GM21515 (cell line): ENCODE results near the gene HS3ST3B1.

Experiments used
- ATAC-seq: cut with Tn5 transposase; IDR thresholded peaks from one replicate; pipeline ENCODE4 v1.9.1; 2021; ENCODE audit not compliant: unreplicated experiment

HS3ST3B1 gene

GRCh38 chr17:14302431-14303099 lies 1.7 kb downstream of the HS3ST3B1 start:
- peak; percentile 50 for ATAC-seq

DNA sequence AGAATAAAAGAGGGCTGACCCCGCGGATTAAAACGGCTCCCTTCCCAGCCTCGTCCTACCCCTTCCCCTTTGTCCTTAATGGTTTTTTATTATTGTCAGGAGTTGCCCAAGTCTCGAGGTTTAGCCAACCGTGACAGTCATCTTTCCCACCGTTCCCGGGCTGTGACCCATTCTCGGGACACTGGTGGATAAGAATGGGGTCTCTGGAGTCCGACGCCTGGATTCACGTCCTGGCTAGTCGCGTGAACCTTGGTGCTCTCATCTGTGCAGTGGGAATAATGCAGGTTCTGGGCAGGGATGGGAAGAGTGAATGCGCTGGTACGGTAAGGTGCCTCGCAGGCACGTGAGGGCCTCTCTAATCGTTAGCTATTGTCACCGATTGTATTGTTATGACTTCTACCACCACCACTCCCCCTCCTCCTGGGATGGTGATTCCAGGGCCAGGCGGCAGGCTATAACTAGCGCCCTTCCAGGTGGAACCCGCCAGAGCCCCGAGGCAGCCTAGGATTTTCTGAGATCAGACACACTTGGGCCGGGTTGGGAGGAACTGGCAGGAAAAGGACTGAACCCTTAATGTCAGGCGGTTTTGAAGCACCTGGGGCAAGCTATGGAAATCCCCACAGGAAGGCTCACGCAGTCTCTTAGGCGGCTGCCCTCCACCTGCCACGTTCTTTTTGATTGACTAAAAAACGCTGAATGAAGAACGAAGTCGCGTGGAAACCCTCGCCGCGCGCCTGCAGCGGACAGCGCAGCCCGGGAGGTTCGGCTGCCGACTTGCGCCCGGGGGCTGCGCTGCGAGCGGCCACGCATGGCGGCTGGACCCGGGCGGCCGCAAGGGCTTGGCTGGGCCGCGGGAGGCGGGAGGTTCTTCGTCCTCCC lies 2.7 kb downstream of the HS3ST3B1 start:
- ATAC-seq, result no peak

GRCh38 chr17:14304222-14304772 lies 3.4 kb downstream of the HS3ST3B1 start:
- no peak for ATAC-seq

GRCh38 chr17:14304773-14305517 lies 4.1 kb downstream of the HS3ST3B1 start:
- no peak for ATAC-seq

DNA sequence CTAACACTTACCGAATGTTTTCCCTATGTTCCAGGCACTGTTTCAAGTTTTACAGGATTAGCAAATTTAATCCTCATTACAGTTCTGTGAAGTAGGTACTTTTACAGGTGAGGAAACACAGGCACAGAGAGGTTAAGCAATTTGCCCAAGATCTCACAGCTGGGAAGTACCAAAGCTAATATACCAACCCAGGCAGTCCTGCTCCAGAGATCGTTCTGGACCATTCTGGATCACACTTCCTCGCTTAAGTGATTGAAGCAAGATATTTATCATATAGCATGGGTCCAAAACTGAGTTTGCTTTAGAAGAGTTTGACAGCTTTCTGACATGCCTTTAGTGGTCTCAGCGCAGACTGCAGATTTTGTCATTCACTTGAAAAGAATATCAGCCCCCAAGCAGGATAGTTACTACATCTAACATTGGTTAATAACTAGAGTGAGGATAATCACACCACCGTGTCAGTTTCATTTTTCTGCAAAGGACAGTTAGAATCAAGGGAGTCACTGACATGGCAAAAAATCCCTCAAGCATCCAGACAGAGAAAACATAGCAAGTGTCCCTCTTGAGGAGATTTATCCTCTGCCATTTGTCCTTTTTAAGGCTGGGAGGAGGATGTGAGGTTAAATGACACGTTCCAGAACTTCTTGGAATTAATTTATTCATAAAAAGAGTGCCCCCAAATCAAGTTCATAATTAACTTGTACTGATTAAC lies 5.1 kb downstream of the HS3ST3B1 start:
- ATAC-seq, result no peak

- ATAC-seq, result no peak
These were observed 5.7 kb downstream of the HS3ST3B1 start for GRCh38 chr17:14306596-14306995.

DNA sequence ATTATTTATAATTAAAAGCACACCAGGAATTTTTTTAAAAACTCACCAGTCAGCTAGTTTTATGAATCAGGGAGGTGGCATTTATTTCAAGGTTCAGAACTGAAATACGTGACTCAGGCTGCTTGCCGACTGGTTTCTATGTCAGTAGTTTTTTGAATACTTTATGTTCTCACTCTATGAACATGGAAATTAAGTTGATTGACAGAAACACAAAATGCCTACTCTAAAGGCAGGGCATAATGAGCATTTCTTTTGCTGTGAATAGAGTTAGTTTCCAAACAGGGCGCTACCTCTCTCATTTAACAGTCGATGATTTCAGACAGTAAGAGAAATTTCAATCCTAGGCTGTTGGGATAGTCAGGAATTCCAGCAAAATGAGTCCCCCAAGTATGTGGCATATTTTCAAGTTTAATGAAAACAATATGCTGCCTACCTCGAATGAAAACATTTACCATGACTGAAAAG lies 6.7 kb downstream of the HS3ST3B1 start:
- no peak for ATAC-seq

DNA sequence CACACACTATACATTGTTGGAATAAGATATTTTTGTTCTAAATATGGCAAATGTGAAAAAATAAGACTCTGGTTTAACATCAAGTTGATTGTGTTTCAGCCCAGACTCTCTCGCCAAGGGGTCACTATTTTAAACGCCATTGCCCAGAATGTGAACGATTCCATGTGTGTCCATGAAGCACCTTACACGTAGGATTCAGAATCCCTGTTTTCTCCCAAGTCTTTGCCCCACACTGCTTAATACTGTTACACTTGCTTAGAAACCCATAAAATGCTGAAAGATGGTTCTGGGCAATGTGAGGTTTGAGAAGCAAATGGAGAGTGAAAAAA lies 7.7 kb downstream of the HS3ST3B1 start:
- no peak for ATAC-seq

GRCh38 chr17:14308965-14309879 lies 8.3 kb downstream of the HS3ST3B1 start:
- ATAC-seq, result peak; percentile 96

DNA sequence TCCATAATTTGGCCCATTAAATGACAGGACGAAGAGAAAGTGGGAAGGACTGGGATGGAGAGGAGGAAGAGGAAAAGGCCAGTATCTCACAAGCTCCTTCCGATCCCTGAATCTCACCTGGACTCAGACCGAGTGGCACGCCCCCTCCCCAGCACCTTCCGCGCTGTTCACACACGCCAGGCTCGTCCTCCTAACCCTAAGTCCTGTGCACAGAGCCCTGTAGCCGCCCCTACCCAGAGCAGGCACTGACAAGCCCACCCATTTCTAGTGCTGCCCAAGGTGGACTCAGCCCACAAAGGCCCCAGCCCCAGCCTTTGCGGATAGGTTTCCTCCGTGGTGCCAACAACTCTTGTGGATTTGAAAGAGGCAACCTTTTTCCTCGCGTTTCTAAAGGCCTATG lies 9.2 kb downstream of the HS3ST3B1 start:
- ATAC-seq, result no peak

DNA sequence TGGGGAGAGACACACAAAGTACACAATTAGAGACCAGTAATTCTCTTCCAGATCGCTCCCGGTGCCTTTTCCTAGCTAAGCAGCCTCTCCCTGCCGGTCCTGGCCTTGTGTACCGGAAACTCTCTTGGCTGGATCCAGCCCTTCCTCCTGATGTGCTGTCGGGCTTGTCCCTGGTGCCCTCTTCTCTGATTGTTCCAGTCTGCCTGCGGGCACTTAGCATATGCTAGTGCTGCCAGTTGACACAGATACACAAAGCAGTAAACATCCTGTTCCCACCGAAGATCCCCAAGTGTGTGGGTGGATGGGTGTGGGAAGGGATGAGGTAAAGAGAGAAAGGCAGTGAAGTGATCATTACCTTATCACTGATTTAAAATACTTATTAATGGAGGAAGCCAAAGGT lies 9.7 kb downstream of the HS3ST3B1 start:
- no peak for ATAC-seq

GRCh38 chr17:14311186-14311705 lies 10.4 kb downstream of the HS3ST3B1 start:
- no peak for ATAC-seq

DNA sequence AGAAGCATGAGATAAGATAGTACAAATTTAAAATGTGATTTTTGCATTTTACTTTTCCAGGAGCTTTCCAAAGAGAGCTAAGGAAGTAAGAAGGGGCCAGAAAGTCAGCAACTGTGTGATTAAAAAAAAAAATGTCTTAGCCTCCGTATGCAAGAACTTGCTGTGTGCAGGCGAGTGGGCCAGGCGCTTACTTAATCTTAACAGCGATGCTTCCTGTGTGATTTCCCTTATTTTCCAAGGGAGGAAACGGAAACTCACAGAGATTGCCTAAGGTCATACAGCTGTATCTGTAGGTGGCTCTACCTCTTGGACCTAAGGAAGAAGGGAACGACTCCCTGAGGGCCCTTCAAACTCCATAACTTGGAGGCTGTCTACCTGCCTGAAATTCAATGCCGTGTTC lies 11.1 kb downstream of the HS3ST3B1 start:
- no peak for ATAC-seq

- ATAC-seq, result no peak
These were observed 11.6 kb downstream of the HS3ST3B1 start for GRCh38 chr17:14312522-14312921.

DNA sequence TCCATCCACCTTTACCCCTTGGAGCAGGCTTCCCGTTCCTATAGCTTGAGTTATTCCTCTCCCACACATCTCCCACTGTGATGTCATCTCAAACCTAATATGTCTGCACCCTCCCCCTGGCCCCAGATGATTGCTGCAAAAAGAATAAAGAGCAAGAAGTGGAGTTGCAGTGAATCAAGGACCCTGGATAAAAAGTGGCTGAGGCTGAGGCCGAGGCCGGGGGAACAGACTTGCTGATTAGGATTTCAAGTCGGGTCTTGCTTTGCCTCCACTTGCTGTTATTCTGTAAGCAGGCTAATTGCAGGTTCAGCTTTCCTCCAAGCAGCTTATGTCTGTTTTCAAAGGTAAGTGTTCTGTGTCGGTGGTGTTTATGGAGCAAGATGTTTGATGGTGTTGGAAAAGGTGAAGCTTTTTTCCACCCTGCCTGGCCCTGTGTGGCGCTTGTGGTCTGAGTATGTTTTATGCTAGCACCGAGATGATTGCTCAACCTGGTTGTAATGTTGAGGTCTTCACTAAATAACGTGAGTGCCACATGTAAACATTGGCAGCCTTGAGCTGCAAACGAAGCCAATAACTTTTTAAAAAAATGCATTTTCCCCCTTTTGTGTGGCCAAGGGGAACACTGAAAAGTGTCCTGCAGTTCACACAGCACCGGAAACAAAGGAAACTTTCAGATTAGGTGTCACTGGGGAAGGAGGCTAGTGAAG lies 15.4 kb downstream of the HS3ST3B1 start:
- ATAC-seq, result no peak

DNA sequence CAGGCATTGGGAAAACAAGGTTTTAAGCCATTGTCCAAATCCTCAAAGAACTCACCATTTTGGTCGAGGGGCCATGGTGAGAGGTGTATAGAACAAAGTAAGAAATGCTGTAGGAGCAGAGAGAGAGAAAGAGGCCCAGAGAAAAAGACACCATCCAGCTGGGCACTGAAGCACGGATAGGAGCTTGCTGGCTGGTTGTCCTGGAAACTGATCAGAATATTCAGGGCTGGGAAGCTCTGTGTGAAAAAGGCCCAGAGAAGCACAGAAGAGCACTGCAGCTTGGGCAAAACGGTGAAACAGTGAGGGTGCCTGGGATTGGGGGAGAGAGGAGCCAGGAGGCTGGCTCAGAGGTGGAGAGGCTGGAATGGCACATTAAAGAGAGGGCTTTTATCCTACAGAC lies 16.5 kb downstream of the HS3ST3B1 start:
- ATAC-seq, result no peak

GRCh38 chr17:14318109-14318917 lies 17.4 kb downstream of the HS3ST3B1 start:
- ATAC-seq, result no peak

DNA sequence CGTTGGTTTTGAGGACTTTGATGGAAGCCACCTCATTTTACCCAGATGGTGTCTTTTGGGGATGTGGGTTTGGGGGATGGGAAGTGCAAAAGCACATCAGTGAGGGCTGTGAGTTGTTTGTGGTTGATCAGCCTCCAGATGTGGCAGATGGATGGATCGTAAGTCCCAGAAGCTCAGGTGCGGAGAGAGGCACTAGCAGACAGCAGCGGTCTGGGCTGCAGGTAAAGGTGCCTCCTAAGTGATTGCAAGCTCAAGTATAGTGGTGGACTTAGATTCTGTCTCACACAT lies 18.0 kb downstream of the HS3ST3B1 start:
- no peak for ATAC-seq
